Measurements from ENCODE around the gene HARS2. TPM values are rescaled to one million over a fixed set of nuclear protein-coding genes. Genes with fewer than 3 reads are reported as not detected.
A peak's percentile ranks its signal among the peaks of the same experiment; 100 is the strongest.
"Not testable (repeated sequence)": the region's sequence is repeated elsewhere in the genome, so short reads cannot be mapped to it uniquely, and the experiment has no call there.

Gene HARS2, protein sequence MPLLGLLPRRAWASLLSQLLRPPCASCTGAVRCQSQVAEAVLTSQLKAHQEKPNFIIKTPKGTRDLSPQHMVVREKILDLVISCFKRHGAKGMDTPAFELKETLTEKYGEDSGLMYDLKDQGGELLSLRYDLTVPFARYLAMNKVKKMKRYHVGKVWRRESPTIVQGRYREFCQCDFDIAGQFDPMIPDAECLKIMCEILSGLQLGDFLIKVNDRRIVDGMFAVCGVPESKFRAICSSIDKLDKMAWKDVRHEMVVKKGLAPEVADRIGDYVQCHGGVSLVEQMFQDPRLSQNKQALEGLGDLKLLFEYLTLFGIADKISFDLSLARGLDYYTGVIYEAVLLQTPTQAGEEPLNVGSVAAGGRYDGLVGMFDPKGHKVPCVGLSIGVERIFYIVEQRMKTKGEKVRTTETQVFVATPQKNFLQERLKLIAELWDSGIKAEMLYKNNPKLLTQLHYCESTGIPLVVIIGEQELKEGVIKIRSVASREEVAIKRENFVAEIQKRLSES
- polyA plus RNA-seq (ENCODE audit: insufficient read length), result 26.6 TPM

DNA sequence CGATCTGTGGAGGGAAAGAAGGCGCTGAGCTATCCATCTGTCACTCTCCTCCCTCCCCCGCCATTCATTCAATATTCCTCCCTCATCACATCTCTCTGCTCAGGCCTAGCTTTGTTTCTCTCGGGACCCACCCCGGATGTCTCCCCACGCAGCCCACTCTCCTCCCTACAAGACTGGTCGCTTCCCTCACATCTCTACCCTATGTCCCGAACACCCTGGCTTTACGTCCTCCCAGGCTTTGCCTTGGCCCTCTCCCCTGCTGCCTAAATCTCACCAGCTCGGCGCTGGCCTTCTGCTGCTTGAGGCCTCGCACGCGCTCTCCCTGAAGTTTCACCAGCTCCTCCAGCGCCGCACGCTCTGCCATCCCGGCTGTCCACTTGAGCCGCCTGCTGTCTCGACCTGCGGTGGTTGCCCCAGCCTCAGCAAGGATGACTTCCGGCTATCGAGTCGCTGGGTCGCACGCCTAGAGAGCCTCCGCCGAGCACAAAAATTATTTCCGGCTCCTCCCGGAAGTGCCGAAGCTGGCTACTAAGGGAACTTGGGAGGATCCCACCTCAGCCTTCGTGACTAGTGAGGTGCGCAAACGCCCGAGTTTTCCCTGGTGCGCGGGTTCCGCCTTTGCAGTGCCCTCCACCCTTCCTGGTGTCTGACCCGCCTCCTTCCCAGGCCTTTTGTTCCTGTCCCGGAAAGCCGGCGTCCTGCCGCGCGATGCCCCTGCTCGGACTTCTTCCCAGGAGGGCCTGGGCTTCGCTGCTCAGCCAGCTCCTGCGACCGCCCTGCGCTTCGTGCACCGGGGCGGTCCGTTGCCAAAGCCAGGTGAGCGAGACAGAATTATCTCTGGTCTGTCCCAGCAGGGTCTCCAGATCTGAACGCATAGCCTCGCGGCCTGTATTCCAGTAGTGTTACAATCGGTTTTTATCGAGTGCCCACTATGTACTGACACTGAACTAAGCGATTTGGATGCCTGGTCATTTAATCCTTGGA is at the start of gene HARS2, which contains the start of gene HARS1:
Gene HARS2, plus strand, starts transcription at position 515 of the 984 bp plus-strand sequence. Its CDS starts 194 bp downstream, at position 709.
Gene HARS1, minus strand, starts transcription at position 430 of the 984 bp plus-strand sequence. Its CDS starts 66 bp downstream, at position 364.
- peak; percentile 72 for DNase-seq (ENCODE audit: low read depth)

GRCh38 chr5:140641716-140642115 is 49.5 kb upstream of the HARS2 start:
- no peak for DNase-seq (ENCODE audit: low read depth)

GRCh38 chr5:140642718-140643117 is 48.5 kb upstream of the HARS2 start:
- DNase-seq (ENCODE audit: low read depth), result no peak

DNA sequence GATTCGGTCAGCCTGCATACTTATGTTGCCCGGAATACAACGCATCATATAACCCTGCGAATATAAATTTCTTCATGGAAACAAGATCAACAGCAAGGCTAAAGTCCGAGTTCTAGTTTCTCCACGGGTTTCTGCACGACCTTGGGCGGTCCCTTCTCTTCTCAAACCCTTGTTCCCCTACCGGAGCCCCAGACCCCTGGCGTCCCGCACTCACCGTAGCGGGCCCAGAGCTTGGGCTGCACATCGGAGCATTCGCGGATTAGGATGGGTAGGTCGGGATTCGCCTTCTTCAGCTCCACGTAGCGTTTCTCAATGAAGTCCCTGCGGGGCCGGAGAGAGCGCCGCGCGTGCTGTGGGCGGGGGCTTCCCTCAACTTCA is 44.2 kb upstream of the HARS2 start:
- no peak for DNase-seq (ENCODE audit: low read depth)

DNA sequence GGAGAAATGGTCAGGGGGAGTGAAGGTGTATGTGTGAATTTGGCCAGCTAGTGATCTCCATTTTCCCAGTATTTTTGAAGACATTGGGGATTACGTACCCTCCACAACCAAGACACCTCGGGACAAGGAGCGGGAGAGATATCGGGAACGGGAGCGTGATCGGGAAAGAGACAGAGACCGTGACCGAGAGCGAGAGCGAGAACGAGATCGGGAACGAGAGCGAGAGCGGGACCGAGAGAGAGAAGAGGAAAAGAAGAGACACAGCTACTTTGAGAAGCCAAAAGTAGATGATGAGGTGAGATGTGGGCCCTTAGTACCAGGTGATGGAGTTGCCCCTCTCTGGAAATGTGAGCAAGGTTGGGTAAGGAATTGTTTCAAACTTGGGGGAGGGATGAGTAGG is 32.4 kb upstream of the HARS2 start:
- DNase-seq (ENCODE audit: low read depth), result no peak

- not testable (repeated sequence) for DNase-seq (ENCODE audit: low read depth)
These were observed 30.9 kb upstream of the HARS2 start for GRCh38 chr5:140660371-140660770.

GRCh38 chr5:140664030-140664358 is 27.3 kb upstream of the HARS2 start:
- DNase-seq (ENCODE audit: low read depth), result no peak

DNA sequence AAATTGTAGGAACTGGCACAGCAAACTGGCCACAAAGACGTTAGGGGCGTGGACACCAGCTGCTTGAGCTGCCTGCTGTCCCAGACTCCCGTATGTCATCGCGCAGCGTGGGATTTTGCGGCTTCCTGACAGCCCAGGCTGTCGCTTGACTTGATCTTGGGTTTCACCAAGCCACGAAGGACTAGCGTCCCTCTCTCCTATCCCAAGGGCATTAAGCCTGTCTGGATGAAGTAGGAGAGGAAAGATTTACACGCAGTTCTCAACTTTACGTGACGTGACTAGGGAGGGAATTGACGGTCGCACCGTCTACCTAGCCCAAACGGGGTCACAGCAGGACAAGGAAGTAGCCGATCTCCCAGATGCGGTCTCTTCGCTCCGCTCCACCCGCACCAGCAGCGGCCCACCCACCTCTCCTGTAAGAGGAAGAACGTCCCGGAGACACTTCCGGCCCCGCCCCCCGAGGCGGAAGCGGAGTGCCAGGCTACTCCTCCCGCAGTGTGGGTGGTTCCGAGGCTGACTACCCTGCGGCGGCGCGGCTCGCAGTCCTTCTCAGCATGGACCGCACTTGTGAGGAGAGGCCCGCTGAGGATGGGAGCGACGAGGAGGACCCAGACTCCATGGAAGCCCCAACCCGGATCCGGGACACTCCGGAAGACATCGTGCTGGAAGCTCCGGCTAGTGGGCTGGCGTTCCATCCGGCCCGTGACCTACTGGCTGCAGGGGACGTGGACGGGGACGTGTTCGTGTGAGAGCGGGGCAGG is 26.7 kb upstream of the HARS2 start, which contains the start of gene WDR55:
Gene WDR55, plus strand, starts transcription at position 546 of the 761 bp plus-strand sequence. Its CDS starts 9 bp downstream, at position 555.
- peak; percentile 74 for DNase-seq (ENCODE audit: low read depth)

DNA sequence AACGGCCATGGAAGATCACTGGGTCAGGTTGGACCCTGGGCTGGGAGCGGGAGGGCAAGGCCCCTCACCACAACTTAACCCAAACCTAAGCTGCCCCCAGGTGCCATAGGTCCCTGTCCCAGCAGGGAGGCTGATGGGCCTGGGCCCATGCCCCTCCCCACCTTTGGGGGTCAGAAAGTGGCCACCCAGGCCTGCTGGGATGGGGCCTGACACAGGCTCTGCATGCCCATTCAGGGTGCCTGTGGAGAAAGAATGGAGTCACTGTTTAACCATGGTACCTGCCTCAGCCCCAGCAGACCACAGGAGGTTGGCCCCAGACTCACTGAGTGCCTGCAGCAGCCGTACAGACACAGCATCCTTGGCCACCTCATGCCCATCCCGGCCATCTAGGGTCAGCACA is 20.2 kb upstream of the HARS2 start:
- not testable (repeated sequence) for DNase-seq (ENCODE audit: low read depth)

DNA sequence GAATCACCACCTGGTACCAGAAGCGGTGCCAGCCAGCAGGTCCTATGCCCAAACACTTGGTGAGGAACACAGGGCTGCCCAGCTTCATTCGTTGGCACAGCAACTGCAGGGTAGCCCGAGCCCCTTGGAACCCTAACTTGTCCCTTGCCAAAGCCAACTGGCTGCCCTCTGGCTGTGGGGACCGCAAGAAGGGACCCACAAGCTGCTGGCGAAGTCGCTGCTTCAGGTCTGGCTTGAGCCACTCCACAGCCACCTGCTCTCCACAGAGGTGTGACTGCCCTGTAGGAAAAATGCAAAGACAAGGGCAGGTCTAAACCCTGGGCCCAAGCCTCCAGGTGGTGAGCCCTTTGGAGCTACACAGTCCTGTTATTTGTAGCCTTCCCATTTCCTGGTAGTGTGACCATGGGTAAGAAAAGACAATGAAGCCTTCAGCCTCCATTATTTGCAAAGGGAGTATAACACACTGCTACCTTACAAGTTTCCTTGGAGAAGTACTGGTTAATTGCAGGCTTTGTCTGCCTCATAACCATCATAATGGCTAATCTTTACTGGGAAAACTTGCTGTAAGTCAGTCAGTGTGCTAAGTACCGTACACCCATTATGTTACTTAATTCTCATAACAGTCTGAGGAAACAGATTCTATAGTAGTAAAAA is 19.7 kb upstream of the HARS2 start:
- no peak for DNase-seq (ENCODE audit: low read depth)

GRCh38 chr5:140672455-140673186 is 18.6 kb upstream of the HARS2 start:
- no peak for DNase-seq (ENCODE audit: low read depth)

GRCh38 chr5:140673187-140673976 is 17.9 kb upstream of the HARS2 start, which contains the start of gene DND1:
Gene DND1 (minus strand): TSS chr5:140673576. CDS start chr5:140673542, 34 bp downstream.
- no peak for DNase-seq (ENCODE audit: low read depth)

DNA sequence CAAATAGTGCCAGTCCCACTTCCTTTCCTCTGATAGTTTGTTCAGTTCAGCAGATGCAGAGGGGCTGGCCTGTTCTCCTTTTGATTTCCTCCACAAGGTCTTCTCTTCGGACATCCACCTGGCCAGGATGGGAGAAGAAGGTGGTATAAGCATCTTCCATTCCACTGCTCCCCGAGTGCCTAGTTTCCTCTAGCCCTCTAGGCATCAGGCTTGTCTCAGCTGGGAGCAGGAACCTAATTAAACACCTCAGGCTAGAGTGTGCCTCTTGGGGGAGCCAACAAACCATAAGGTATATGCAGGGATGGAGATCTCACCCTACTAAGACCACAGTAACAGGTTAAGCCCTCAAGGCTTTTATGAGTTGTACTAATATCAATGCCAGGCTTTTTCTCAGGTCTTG is 17.0 kb upstream of the HARS2 start:
- DNase-seq (ENCODE audit: low read depth), result no peak

GRCh38 chr5:140674629-140675028 is 16.6 kb upstream of the HARS2 start:
- DNase-seq (ENCODE audit: low read depth), result no peak

GRCh38 chr5:140677947-140678346 is 13.3 kb upstream of the HARS2 start:
- no peak for DNase-seq (ENCODE audit: low read depth)

- no peak for DNase-seq (ENCODE audit: low read depth)
These were observed 12.3 kb upstream of the HARS2 start for GRCh38 chr5:140678993-140679392.

GRCh38 chr5:140690376-140690932 is 801 bp upstream of the HARS2 start:
- no peak for DNase-seq (ENCODE audit: low read depth)

DNA sequence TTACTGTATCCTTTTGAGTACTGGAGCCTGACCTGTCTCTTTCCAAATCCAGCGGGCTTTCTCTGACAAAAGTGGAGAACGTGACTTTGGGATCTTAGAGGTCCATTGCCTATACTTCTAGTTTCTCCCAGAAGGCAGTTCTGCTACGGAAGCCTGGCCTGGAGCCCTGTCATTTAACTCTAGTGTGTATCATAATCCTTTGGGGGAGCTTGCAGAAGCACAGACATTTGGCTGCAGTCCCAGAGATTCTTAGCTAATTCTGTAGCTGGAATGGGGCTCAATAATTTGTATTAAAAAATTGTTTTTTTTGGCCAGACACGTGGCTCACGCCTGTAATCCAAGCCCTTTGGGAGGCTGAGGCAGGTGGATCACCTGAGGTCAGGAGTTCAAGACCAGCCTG is 3.0 kb downstream of the HARS2 start:
- no peak for DNase-seq (ENCODE audit: low read depth)

All from forelimb muscle (tissue), 1 donor.